ENCODE data around the gene MRPL28.
"Not testable (repeated sequence)": the region's sequence is repeated elsewhere in the genome, so short reads cannot be mapped to it uniquely, and the experiment has no call there.

Gene MRPL28

GRCh38 chr16:337437-337836 is 32.9 kb downstream of the MRPL28 start:
- DNase-seq, result no peak

- DNase-seq, result no peak
Observed at GRCh38 chr16:336269-336668, 34.1 kb downstream of the MRPL28 start.

GRCh38 chr16:334861-335632 is 35.3 kb downstream of the MRPL28 start:
- DNase-seq, result not testable (repeated sequence)

GRCh38 chr16:334164-334832 is 36.0 kb downstream of the MRPL28 start:
- DNase-seq, result not testable (repeated sequence)

- DNase-seq, result no peak
Observed at GRCh38 chr16:333406-334094, 36.8 kb downstream of the MRPL28 start.

- DNase-seq, result not testable (repeated sequence)
Observed at GRCh38 chr16:331181-331814, 39.0 kb downstream of the MRPL28 start.

GRCh38 chr16:330741-331140 is 39.6 kb downstream of the MRPL28 start:
- no peak for DNase-seq

GRCh38 chr16:325375-326145 is 44.8 kb downstream of the MRPL28 start:
- DNase-seq, result no peak

GRCh38 chr16:324451-325334 is 45.6 kb downstream of the MRPL28 start:
- no peak for DNase-seq

- no peak for DNase-seq
Observed at GRCh38 chr16:324201-324450, 46.2 kb downstream of the MRPL28 start.

- DNase-seq, result no peak
Observed at GRCh38 chr16:322476-323143, 47.7 kb downstream of the MRPL28 start.

GRCh38 chr16:321532-321931 is 48.8 kb downstream of the MRPL28 start:
- DNase-seq, result no peak

- no peak for DNase-seq
Observed at GRCh38 chr16:320206-320605, 50.1 kb downstream of the MRPL28 start.

- DNase-seq, result no peak
Observed at GRCh38 chr16:318628-319027, 51.7 kb downstream of the MRPL28 start.

GRCh38 chr16:317583-317982 is 52.8 kb downstream of the MRPL28 start:
- DNase-seq, result no peak
